Peyer's patch (tissue), 4 donors: ENCODE results near the gene RAD51B.

Source experiments
- CTCF ChIP-seq, 6 experiments: fragments of 450-650 bp in 4 of 6; fragments of 200-600 bp in 2 of 6; sonication (generic) in 1 of 6; IDR thresholded peaks; one replicate each; pipeline ENCODE4 v1.5.1; 2017 to 2019; ENCODE audit warnings: antibody characterized with exemption in 6 of 6, mild to moderate bottlenecking in 3 of 6, moderate library complexity in 1 of 6
- POLR2A ChIP-seq, 2 donors: fragments of 450-650 bp; IDR thresholded peaks; one replicate each; pipeline ENCODE4 v1.5.1; 2017; ENCODE audit warnings: antibody characterized with exemption in 2 of 2, mild to moderate bottlenecking in 2 of 2, moderate library complexity in 2 of 2

DNA sequence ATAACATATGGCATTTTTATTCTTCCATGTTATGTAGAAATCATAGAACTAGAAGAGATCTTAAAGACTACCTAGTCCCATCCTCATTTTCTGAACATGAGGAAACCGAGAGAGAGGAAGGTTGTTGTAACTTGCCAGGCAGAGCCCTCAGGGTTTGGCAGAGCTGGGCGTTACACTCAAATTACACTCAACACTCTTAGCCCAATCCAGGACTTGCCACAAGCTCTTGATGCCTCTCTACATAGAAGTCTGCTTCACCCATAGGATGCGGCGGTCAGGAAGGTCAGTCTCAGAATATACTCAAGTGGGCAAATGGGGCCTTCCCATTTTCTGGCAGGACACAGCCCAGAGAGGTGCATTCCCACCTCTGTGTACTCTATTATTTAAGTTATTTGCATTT lies 765.2 kb downstream of the RAD51B start:
- TF ChIP-seq POLR2A (IDR thresholded peaks at IDR 0.05) (no peak), CTCF (IDR thresholded peaks at IDR 0.05) (no peak)
